H1 (cell line): Measurements from ENCODE around the gene MSL3B.

ENCODE experiments used
- CTCF ChIA-PET: fragments of 300-600 bp; sonication (Branson Sonifier 250); formaldehyde crosslinking; loops from one replicate; lab custom pipeline; 2021; ENCODE audit not compliant: partially characterized antibody; lab: Charles Lee
- POLR2A ChIA-PET: fragments of 300-600 bp; sonication (Branson Sonifier 250); formaldehyde crosslinking; loops from one replicate; lab custom pipeline; 2021; ENCODE audit warnings: inconsistent platforms; ENCODE audit not compliant: partially characterized antibody; lab: Charles Lee
- DNase-seq, 2 experiments: peaks; one replicate each; pipeline versions ENCODE4 v3.0.0 to v3.0.0-alpha.2; 2010 to 2022; ENCODE audit warnings: low spot score in 2 of 2, low read depth in 1 of 2, mixed read lengths in 1 of 2
- FAIRE-seq: peaks from 2 replicates; lab custom pipeline; 2011; peaks lifted over from hg19 to GRCh38; lab: Jason Lieb, UNC
- H2AFZ ChIP-seq: 2 replicates; pipeline ENCODE4 v1.8.1; 2012; ENCODE audit warnings: low read length, inconsistent platforms
- H2AK5ac ChIP-seq: 2 replicates; pipeline ENCODE4 v1.6.1; 2013; ENCODE audit warnings: low read depth, low read length
- H2BK120ac ChIP-seq: replicated peaks from 2 replicates; pipeline ENCODE3; 2013; ENCODE audit warnings: low read depth, low read length, inconsistent platforms
- H2BK12ac ChIP-seq: 2 replicates; pipeline ENCODE4 v1.6.1; 2013; ENCODE audit warnings: low read depth, low read length
- H2BK15ac ChIP-seq: 2 replicates; pipeline ENCODE4 v1.6.1; 2013; ENCODE audit warnings: low read length
- H2BK20ac ChIP-seq: 2 replicates; pipeline ENCODE4 v1.6.1; 2013; ENCODE audit warnings: low read length
- H2BK5ac ChIP-seq: 2 replicates; pipeline ENCODE4 v1.6.1; 2013; ENCODE audit warnings: low read depth, low read length
- H3K14ac ChIP-seq: 2 replicates; pipeline ENCODE4 v1.6.1; 2013; ENCODE audit warnings: inconsistent platforms; ENCODE audit not compliant: insufficient read length
- H3K18ac ChIP-seq: 2 replicates; pipeline ENCODE4 v1.6.1; 2013; ENCODE audit warnings: low read length; ENCODE audit errors: extremely low read depth
- H3K23ac ChIP-seq: 2 replicates; pipeline ENCODE4 v1.6.1; 2013; ENCODE audit warnings: inconsistent platforms; ENCODE audit not compliant: insufficient read length
- H3K23me2 ChIP-seq: 2 replicates; pipeline ENCODE4 v1.6.1; 2013; ENCODE audit warnings: low read depth, low read length
- H3K27ac ChIP-seq: 2 replicates; pipeline ENCODE4 v1.6.1; 2011; ENCODE audit warnings: low read depth, low read length, inconsistent platforms
- H3K27me3 ChIP-seq, 4 experiments: replicated peaks in 1 of 4; 1 replicate in 1 of 4; 2 replicates in 3 of 4; pipeline versions ENCODE4 v1.6.1 to v1.8.1; 2011 to 2013; ENCODE audit warnings: low read length in 3 of 4, mild to moderate bottlenecking in 3 of 4, inconsistent platforms in 2 of 4, mixed read lengths in 2 of 4, moderate library complexity in 1 of 4; ENCODE audit not compliant: control insufficient read depth in 3 of 4, insufficient read depth in 3 of 4; ENCODE audit errors: extremely low read depth in 1 of 4
- H3K36me3 ChIP-seq, 4 experiments: 2 replicates each; pipeline versions ENCODE4 v1.6.1 to v1.8.1; 2011 to 2013; ENCODE audit warnings: mild to moderate bottlenecking in 4 of 4, low read length in 3 of 4, moderate library complexity in 2 of 4, control low read depth in 1 of 4, inconsistent platforms in 1 of 4; ENCODE audit not compliant: insufficient read depth in 4 of 4, control insufficient read depth in 2 of 4
- H3K4ac ChIP-seq: replicated peaks from 2 replicates; pipeline ENCODE3; 2013; ENCODE audit warnings: low read length, low read depth, mixed read lengths, inconsistent platforms; ENCODE audit not compliant: insufficient read length
- H3K4me1 ChIP-seq, 4 experiments: replicated peaks in 1 of 4; 1 replicate in 1 of 4; 2 replicates in 3 of 4; pipeline versions ENCODE4 v1.6.1 to v1.8.1; 2011 to 2013; ENCODE audit warnings: low read length in 3 of 4, inconsistent platforms in 2 of 4, mixed read lengths in 1 of 4; ENCODE audit not compliant: insufficient read depth in 4 of 4, control insufficient read depth in 3 of 4
- H3K4me2 ChIP-seq, 2 experiments: 2 replicates each; pipeline versions ENCODE4 v1.6.1 to v1.8.1; 2011 to 2013; ENCODE audit warnings: low read depth in 2 of 2, low read length in 2 of 2, control low read depth in 1 of 2, inconsistent platforms in 1 of 2, mild to moderate bottlenecking in 1 of 2; ENCODE audit not compliant: insufficient read depth in 1 of 2
- H3K4me3 ChIP-seq, 4 experiments: fragments of 200-600, 300-600 bp in 1 of 4; sonication (generic), shearing (Covaris generic), sonication (Bioruptor Twin) in 1 of 4; 2 replicates each; pipeline versions ENCODE4 v1.5.1 to v1.8.1; 2011 to 2016; ENCODE audit warnings: low read length in 4 of 4, low read depth in 3 of 4, control low read depth in 2 of 4, inconsistent platforms in 2 of 4, mild to moderate bottlenecking in 2 of 4, mixed read lengths in 1 of 4, moderate library complexity in 1 of 4; ENCODE audit not compliant: insufficient read depth in 2 of 4; ENCODE audit errors: extremely low read depth in 1 of 4
- H3K56ac ChIP-seq: replicated peaks from 2 replicates; pipeline ENCODE3; 2013; ENCODE audit warnings: low read depth, mild to moderate bottlenecking, mixed read lengths, low read length, inconsistent platforms; ENCODE audit not compliant: insufficient read length
- H3K79me1 ChIP-seq: 2 replicates; pipeline ENCODE4 v1.6.1; 2013; ENCODE audit warnings: low read depth, low read length, control low read depth
- H3K79me2 ChIP-seq, 2 experiments: 2 replicates each; pipeline versions ENCODE4 v1.6.1 to v1.8.1; 2012 to 2013; ENCODE audit warnings: low read length in 2 of 2, mild to moderate bottlenecking in 2 of 2, inconsistent platforms in 1 of 2; ENCODE audit not compliant: insufficient read depth in 2 of 2, control insufficient read depth in 1 of 2
- H3K9ac ChIP-seq, 4 experiments: replicated peaks in 1 of 4; 1 replicate in 1 of 4; 2 replicates in 3 of 4; pipeline versions ENCODE4 v1.6.1 to v1.8.1; 2011 to 2013; ENCODE audit warnings: low read depth in 3 of 4, low read length in 3 of 4, control low read depth in 2 of 4, mild to moderate bottlenecking in 2 of 4, moderate library complexity in 2 of 4, inconsistent platforms in 1 of 4; ENCODE audit errors: extremely low read depth in 1 of 4
- H3K9me3 ChIP-seq, 2 experiments: 2 replicates each; pipeline versions ENCODE4 v1.6.1 to v1.8.1; 2012 to 2013; ENCODE audit warnings: mild to moderate bottlenecking in 2 of 2, moderate library complexity in 2 of 2, control low read depth in 1 of 2, inconsistent platforms in 1 of 2, low read depth in 1 of 2, low read length in 1 of 2, mixed read lengths in 1 of 2; ENCODE audit not compliant: insufficient read depth in 2 of 2
- H4K20me1 ChIP-seq, 2 experiments: replicated peaks in 1 of 2; 2 replicates each; pipeline versions ENCODE3 to v1.8.1; 2011 to 2013; ENCODE audit warnings: inconsistent platforms in 2 of 2, low read length in 2 of 2, mild to moderate bottlenecking in 1 of 2; ENCODE audit not compliant: insufficient read depth in 2 of 2, control insufficient read depth in 1 of 2
- H4K5ac ChIP-seq: 2 replicates; pipeline ENCODE4 v1.6.1; 2013; ENCODE audit warnings: low read length, low read depth, mixed read lengths, inconsistent platforms; ENCODE audit not compliant: insufficient read length
- H4K8ac ChIP-seq: 2 replicates; pipeline ENCODE4 v1.8.0; 2013; ENCODE audit warnings: mild to moderate bottlenecking, moderate library complexity, low read length, inconsistent platforms; ENCODE audit not compliant: insufficient read depth; ENCODE audit errors: extremely low read depth
- H4K91ac ChIP-seq: replicated peaks from 2 replicates; pipeline ENCODE3; 2013; ENCODE audit warnings: low read length, mixed read lengths, inconsistent platforms; ENCODE audit not compliant: insufficient read length
- CHD2 ChIP-seq: IDR thresholded peaks from 2 replicates; pipeline ENCODE4 v1.6.1; 2012; ENCODE audit warnings: low read length, improper control_type of control experiment
- FOSL1 ChIP-seq: IDR thresholded peaks from 2 replicates; pipeline ENCODE4 v1.6.1; 2011; ENCODE audit warnings: mild to moderate bottlenecking, low read depth, low read length, moderate library complexity; ENCODE audit not compliant: insufficient read depth
- GABPA ChIP-seq: IDR thresholded peaks from 2 replicates; pipeline ENCODE4 v1.6.1; 2011; ENCODE audit warnings: mild to moderate bottlenecking, low read length, moderate library complexity, borderline replicate concordance; ENCODE audit not compliant: insufficient read depth
- POLR2A ChIP-seq, 2 experiments: IDR thresholded peaks; 1 replicate in 1 of 2; 2 replicates in 1 of 2; pipeline ENCODE4 v1.6.1; 2011; ENCODE audit warnings: low read depth in 2 of 2, low read length in 2 of 2, mild to moderate bottlenecking in 2 of 2; ENCODE audit errors: control extremely low read depth in 1 of 2
- RAD21 ChIP-seq, 2 experiments: IDR thresholded peaks in 1 of 2; conservative IDR thresholded peaks in 1 of 2; 2 replicates each; pipeline ENCODE4 v1.6.1; 2011; ENCODE audit warnings: low read depth in 2 of 2, low read length in 2 of 2, improper control_type of control experiment in 1 of 2, inconsistent platforms in 1 of 2, mild to moderate bottlenecking in 1 of 2, moderate library complexity in 1 of 2
- RNF2 ChIP-seq: fragments of 200-900, 300-1000 bp; sonication (generic); IDR thresholded peaks from 2 replicates; pipeline ENCODE4 v1.7.1; 2016; ENCODE audit warnings: borderline replicate concordance, low read depth, mild to moderate bottlenecking, antibody characterized with exemption, low read length; ENCODE audit not compliant: poor library complexity, severe bottlenecking; ENCODE audit errors: missing control alignments
- SIN3A ChIP-seq, 2 experiments: IDR thresholded peaks in 1 of 2; conservative IDR thresholded peaks in 1 of 2; 2 replicates each; pipeline ENCODE4 v1.6.1; 2011 to 2012; ENCODE audit warnings: low read length in 2 of 2, improper control_type of control experiment in 1 of 2, low read depth in 1 of 2, mild to moderate bottlenecking in 1 of 2
- TBP ChIP-seq: IDR thresholded peaks from 2 replicates; pipeline ENCODE4 v1.6.1; 2011; ENCODE audit warnings: low read depth, low read length, improper control_type of control experiment
- TF ChIP-seq, protein P1 (sequence below): IDR thresholded peaks from 2 replicates; pipeline ENCODE4 v1.6.1; 2012; ENCODE audit warnings: inconsistent platforms
- TF ChIP-seq, protein P2 (sequence below): IDR thresholded peaks from 2 replicates; pipeline ENCODE4 v1.6.1; 2011; ENCODE audit warnings: low read length, improper control_type of control experiment
- TF ChIP-seq, protein P3 (sequence below): IDR thresholded peaks from 2 replicates; pipeline ENCODE4 v1.6.1; 2012; ENCODE audit warnings: low read length, inconsistent platforms

The MSL3B gene

DNA sequence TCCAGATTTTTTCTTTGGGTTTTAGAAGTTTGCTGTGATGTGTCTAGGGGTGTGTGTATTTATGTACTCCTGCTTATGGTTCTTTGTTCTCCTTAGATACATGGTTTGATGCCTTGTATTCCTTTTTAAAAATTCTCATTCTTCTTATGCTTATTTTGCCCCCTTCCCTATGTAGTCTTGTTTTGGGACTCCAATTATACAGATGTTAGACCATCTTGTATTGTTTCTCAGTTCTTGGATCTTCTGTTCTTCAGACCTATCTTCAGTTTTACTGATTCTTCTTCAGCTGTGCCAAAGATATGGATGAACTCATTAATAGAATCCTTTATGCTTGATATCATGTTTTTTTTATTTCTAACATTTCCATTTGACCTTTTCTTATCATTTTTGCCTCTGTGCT lies 14.2 kb upstream of the MSL3B start:
- Histone ChIP-seq H2AFZ (no peak overlapping the region), H2BK15ac (no peak overlapping the region), H3K9ac (no peak overlapping the region), H3K23me2 (no peaks in the 10 kb centered on the region), H3K4ac (no peak overlapping the region), H3K27ac (no peak overlapping the region), H3K36me3 (no peaks in the 10 kb centered on the region), H4K8ac (no peak overlapping the region), H3K56ac (no peak overlapping the region), H4K5ac (no peak overlapping the region), H3K9me3 (peaks cover 2 to 9% of the 10 kb centered on the region in 2 experiments; a peak in 3 of 4 replicates), H3K4me2 (no peak overlapping the region), H4K20me1 (no peaks in the 10 kb centered on the region), H2BK20ac (no peak overlapping the region), H2BK5ac (no peak overlapping the region), H4K91ac (no peak overlapping the region), H3K79me2 (no peaks in the 10 kb centered on the region), H2BK12ac (no peak overlapping the region), H2BK120ac (no peak overlapping the region), H3K79me1 (no peaks in the 10 kb centered on the region), H3K4me1 (no peaks in the 10 kb centered on the region), H3K4me3 (no peak overlapping the region), H3K18ac (no peak overlapping the region), H3K14ac (no peak overlapping the region), H2AK5ac (no peak overlapping the region), H3K23ac (no peak overlapping the region), H3K27me3 (no peaks in the 10 kb centered on the region)
- no peak for FAIRE-seq
- POLR2A ChIA-PET: no interaction called here
- CTCF ChIA-PET: no interaction called here
- DNase-seq: no peak
- TF ChIP-seq CHD2 (no peak), FOSL1 (no peak), GABPA (no peak), POLR2A (IDR thresholded peaks at IDR 0.05; ENCODE audit: control extremely low read depth in 1 of 2, low read depth in 2 of 2, low read length in 2 of 2) (no peak), RNF2 (no peak), RAD21 (IDR thresholded peaks at IDR 0.05 in 1 of 2, conservative IDR thresholded peaks at IDR 0.05 in 1 of 2; ENCODE audit: low read depth in 2 of 2, low read length in 2 of 2) (no peak), TBP (no peak), SIN3A (conservative IDR thresholded peaks at IDR 0.05 in 1 of 2, IDR thresholded peaks at IDR 0.05 in 1 of 2; ENCODE audit: low read depth in 1 of 2, low read length in 2 of 2) (no peak)
- TF ChIP-seq, protein P1, sequence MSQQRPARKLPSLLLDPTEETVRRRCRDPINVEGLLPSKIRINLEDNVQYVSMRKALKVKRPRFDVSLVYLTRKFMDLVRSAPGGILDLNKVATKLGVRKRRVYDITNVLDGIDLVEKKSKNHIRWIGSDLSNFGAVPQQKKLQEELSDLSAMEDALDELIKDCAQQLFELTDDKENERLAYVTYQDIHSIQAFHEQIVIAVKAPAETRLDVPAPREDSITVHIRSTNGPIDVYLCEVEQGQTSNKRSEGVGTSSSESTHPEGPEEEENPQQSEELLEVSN: no peak
- TF ChIP-seq, protein P2, sequence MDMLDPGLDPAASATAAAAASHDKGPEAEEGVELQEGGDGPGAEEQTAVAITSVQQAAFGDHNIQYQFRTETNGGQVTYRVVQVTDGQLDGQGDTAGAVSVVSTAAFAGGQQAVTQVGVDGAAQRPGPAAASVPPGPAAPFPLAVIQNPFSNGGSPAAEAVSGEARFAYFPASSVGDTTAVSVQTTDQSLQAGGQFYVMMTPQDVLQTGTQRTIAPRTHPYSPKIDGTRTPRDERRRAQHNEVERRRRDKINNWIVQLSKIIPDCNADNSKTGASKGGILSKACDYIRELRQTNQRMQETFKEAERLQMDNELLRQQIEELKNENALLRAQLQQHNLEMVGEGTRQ: no peak
- TF ChIP-seq, protein P3, sequence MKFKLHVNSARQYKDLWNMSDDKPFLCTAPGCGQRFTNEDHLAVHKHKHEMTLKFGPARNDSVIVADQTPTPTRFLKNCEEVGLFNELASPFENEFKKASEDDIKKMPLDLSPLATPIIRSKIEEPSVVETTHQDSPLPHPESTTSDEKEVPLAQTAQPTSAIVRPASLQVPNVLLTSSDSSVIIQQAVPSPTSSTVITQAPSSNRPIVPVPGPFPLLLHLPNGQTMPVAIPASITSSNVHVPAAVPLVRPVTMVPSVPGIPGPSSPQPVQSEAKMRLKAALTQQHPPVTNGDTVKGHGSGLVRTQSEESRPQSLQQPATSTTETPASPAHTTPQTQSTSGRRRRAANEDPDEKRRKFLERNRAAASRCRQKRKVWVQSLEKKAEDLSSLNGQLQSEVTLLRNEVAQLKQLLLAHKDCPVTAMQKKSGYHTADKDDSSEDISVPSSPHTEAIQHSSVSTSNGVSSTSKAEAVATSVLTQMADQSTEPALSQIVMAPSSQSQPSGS: no peak
